Stimulated activated CD4-positive, alpha-beta T cell treated with anti-CD3 and anti-CD28 coated beads, Interleukin-2, amount 100 ng/mL, for 24 hours (primary cell): ENCODE data around the gene BEGAIN.
"Not testable (repeated sequence)": the region's sequence is repeated elsewhere in the genome, so short reads cannot be mapped to it uniquely, and the experiment has no call there.

Experiments used
- DNase-seq, 2 donors: peaks; one replicate each; pipeline ENCODE4 v3.0.0-alpha.2; 2020

BEGAIN gene

GRCh38 chr14:100534528-100535286, 52.5 kb downstream of the BEGAIN start:
- DNase-seq = no peak

- peak in 1 of 2 donors; percentile 15 for DNase-seq
These were observed 53.3 kb downstream of the BEGAIN start for GRCh38 chr14:100533656-100534485.

- DNase-seq = no peak
These were observed 54.1 kb downstream of the BEGAIN start for GRCh38 chr14:100532906-100533655.

- peak in 1 of 2 donors; percentile 15 for DNase-seq
These were observed 54.9 kb downstream of the BEGAIN start for GRCh38 chr14:100532154-100532861.

- no peak for DNase-seq
These were observed 55.8 kb downstream of the BEGAIN start for GRCh38 chr14:100531152-100532121.

GRCh38 chr14:100530270-100531072, 56.7 kb downstream of the BEGAIN start:
- DNase-seq = peak in 1 of 2 donors; percentile 11

GRCh38 chr14:100529561-100530031, 57.6 kb downstream of the BEGAIN start:
- DNase-seq = no peak

GRCh38 chr14:100528962-100529560, 58.2 kb downstream of the BEGAIN start:
- DNase-seq = no peak

GRCh38 chr14:100526632-100527031, 60.6 kb downstream of the BEGAIN start:
- peak in 1 of 2 donors; percentile 14 for DNase-seq

- DNase-seq = no peak
These were observed 61.2 kb downstream of the BEGAIN start for GRCh38 chr14:100526057-100526456.

- no peak for DNase-seq
These were observed 61.6 kb downstream of the BEGAIN start for GRCh38 chr14:100525615-100526014.

GRCh38 chr14:100524933-100525243, 62.3 kb downstream of the BEGAIN start:
- peak in 1 of 2 donors; percentile 16 for DNase-seq

- DNase-seq = no peak
These were observed 62.8 kb downstream of the BEGAIN start for GRCh38 chr14:100524233-100524932.

GRCh38 chr14:100523843-100524169, 63.4 kb downstream of the BEGAIN start:
- DNase-seq = no peak

GRCh38 chr14:100523131-100523842, 63.9 kb downstream of the BEGAIN start:
- DNase-seq = no peak

- DNase-seq = no peak
These were observed 64.6 kb downstream of the BEGAIN start for GRCh38 chr14:100522616-100523099.

- DNase-seq = not testable (repeated sequence)
These were observed 81.2 kb downstream of the BEGAIN start for GRCh38 chr14:100506053-100506452.

- DNase-seq = no peak
These were observed 82.7 kb downstream of the BEGAIN start for GRCh38 chr14:100504372-100505078.
